H1 (cell line): ENCODE data around the gene GRB14. TPM values are rescaled to one million over a fixed set of nuclear protein-coding genes. Genes with fewer than 3 reads are reported as not detected.

Experiments used
- CTCF ChIA-PET: fragments of 300-600 bp; sonication (Branson Sonifier 250); formaldehyde crosslinking; loops from one replicate; lab custom pipeline; 2021; ENCODE audit not compliant: partially characterized antibody; lab: Charles Lee
- POLR2A ChIA-PET: fragments of 300-600 bp; sonication (Branson Sonifier 250); formaldehyde crosslinking; loops from one replicate; lab custom pipeline; 2021; ENCODE audit warnings: inconsistent platforms; ENCODE audit not compliant: partially characterized antibody; lab: Charles Lee
- DNase-seq, 2 experiments: peaks; one replicate each; pipeline versions ENCODE4 v3.0.0 to v3.0.0-alpha.2; 2010 to 2022; ENCODE audit warnings: low spot score in 2 of 2, low read depth in 1 of 2, mixed read lengths in 1 of 2
- FAIRE-seq: peaks from 2 replicates; lab custom pipeline; 2011; peaks lifted over from hg19 to GRCh38; lab: Jason Lieb, UNC
- H2AFZ ChIP-seq: 2 replicates; pipeline ENCODE4 v1.8.1; 2012; ENCODE audit warnings: low read length, inconsistent platforms
- H2AK5ac ChIP-seq: 2 replicates; pipeline ENCODE4 v1.6.1; 2013; ENCODE audit warnings: low read depth, low read length
- H2BK120ac ChIP-seq: replicated peaks from 2 replicates; pipeline ENCODE3; 2013; ENCODE audit warnings: low read depth, low read length, inconsistent platforms
- H2BK12ac ChIP-seq: 2 replicates; pipeline ENCODE4 v1.6.1; 2013; ENCODE audit warnings: low read depth, low read length
- H2BK15ac ChIP-seq: 2 replicates; pipeline ENCODE4 v1.6.1; 2013; ENCODE audit warnings: low read length
- H2BK20ac ChIP-seq: 2 replicates; pipeline ENCODE4 v1.6.1; 2013; ENCODE audit warnings: low read length
- H2BK5ac ChIP-seq: 2 replicates; pipeline ENCODE4 v1.6.1; 2013; ENCODE audit warnings: low read depth, low read length
- H3K14ac ChIP-seq: 2 replicates; pipeline ENCODE4 v1.6.1; 2013; ENCODE audit warnings: inconsistent platforms; ENCODE audit not compliant: insufficient read length
- H3K18ac ChIP-seq: 2 replicates; pipeline ENCODE4 v1.6.1; 2013; ENCODE audit warnings: low read length; ENCODE audit errors: extremely low read depth
- H3K23ac ChIP-seq: 2 replicates; pipeline ENCODE4 v1.6.1; 2013; ENCODE audit warnings: inconsistent platforms; ENCODE audit not compliant: insufficient read length
- H3K23me2 ChIP-seq: 2 replicates; pipeline ENCODE4 v1.6.1; 2013; ENCODE audit warnings: low read depth, low read length
- H3K27ac ChIP-seq: 2 replicates; pipeline ENCODE4 v1.6.1; 2011; ENCODE audit warnings: low read depth, low read length, inconsistent platforms
- H3K27me3 ChIP-seq, 4 experiments: replicated peaks in 1 of 4; 1 replicate in 1 of 4; 2 replicates in 3 of 4; pipeline versions ENCODE4 v1.6.1 to v1.8.1; 2011 to 2013; ENCODE audit warnings: low read length in 3 of 4, mild to moderate bottlenecking in 3 of 4, inconsistent platforms in 2 of 4, mixed read lengths in 2 of 4, moderate library complexity in 1 of 4; ENCODE audit not compliant: control insufficient read depth in 3 of 4, insufficient read depth in 3 of 4; ENCODE audit errors: extremely low read depth in 1 of 4
- H3K36me3 ChIP-seq, 4 experiments: 2 replicates each; pipeline versions ENCODE4 v1.6.1 to v1.8.1; 2011 to 2013; ENCODE audit warnings: mild to moderate bottlenecking in 4 of 4, low read length in 3 of 4, moderate library complexity in 2 of 4, control low read depth in 1 of 4, inconsistent platforms in 1 of 4; ENCODE audit not compliant: insufficient read depth in 4 of 4, control insufficient read depth in 2 of 4
- H3K4ac ChIP-seq: replicated peaks from 2 replicates; pipeline ENCODE3; 2013; ENCODE audit warnings: low read length, low read depth, mixed read lengths, inconsistent platforms; ENCODE audit not compliant: insufficient read length
- H3K4me1 ChIP-seq, 4 experiments: replicated peaks in 1 of 4; 1 replicate in 1 of 4; 2 replicates in 3 of 4; pipeline versions ENCODE4 v1.6.1 to v1.8.1; 2011 to 2013; ENCODE audit warnings: low read length in 3 of 4, inconsistent platforms in 2 of 4, mixed read lengths in 1 of 4; ENCODE audit not compliant: insufficient read depth in 4 of 4, control insufficient read depth in 3 of 4
- H3K4me2 ChIP-seq, 2 experiments: 2 replicates each; pipeline versions ENCODE4 v1.6.1 to v1.8.1; 2011 to 2013; ENCODE audit warnings: low read depth in 2 of 2, low read length in 2 of 2, control low read depth in 1 of 2, inconsistent platforms in 1 of 2, mild to moderate bottlenecking in 1 of 2; ENCODE audit not compliant: insufficient read depth in 1 of 2
- H3K4me3 ChIP-seq, 4 experiments: fragments of 200-600, 300-600 bp in 1 of 4; sonication (generic), shearing (Covaris generic), sonication (Bioruptor Twin) in 1 of 4; 2 replicates each; pipeline versions ENCODE4 v1.5.1 to v1.8.1; 2011 to 2016; ENCODE audit warnings: low read length in 4 of 4, low read depth in 3 of 4, control low read depth in 2 of 4, inconsistent platforms in 2 of 4, mild to moderate bottlenecking in 2 of 4, mixed read lengths in 1 of 4, moderate library complexity in 1 of 4; ENCODE audit not compliant: insufficient read depth in 2 of 4; ENCODE audit errors: extremely low read depth in 1 of 4
- H3K56ac ChIP-seq: replicated peaks from 2 replicates; pipeline ENCODE3; 2013; ENCODE audit warnings: low read depth, mild to moderate bottlenecking, mixed read lengths, low read length, inconsistent platforms; ENCODE audit not compliant: insufficient read length
- H3K79me1 ChIP-seq: 2 replicates; pipeline ENCODE4 v1.6.1; 2013; ENCODE audit warnings: low read depth, low read length, control low read depth
- H3K79me2 ChIP-seq, 2 experiments: 2 replicates each; pipeline versions ENCODE4 v1.6.1 to v1.8.1; 2012 to 2013; ENCODE audit warnings: low read length in 2 of 2, mild to moderate bottlenecking in 2 of 2, inconsistent platforms in 1 of 2; ENCODE audit not compliant: insufficient read depth in 2 of 2, control insufficient read depth in 1 of 2
- H3K9ac ChIP-seq, 4 experiments: replicated peaks in 1 of 4; 1 replicate in 1 of 4; 2 replicates in 3 of 4; pipeline versions ENCODE4 v1.6.1 to v1.8.1; 2011 to 2013; ENCODE audit warnings: low read depth in 3 of 4, low read length in 3 of 4, control low read depth in 2 of 4, mild to moderate bottlenecking in 2 of 4, moderate library complexity in 2 of 4, inconsistent platforms in 1 of 4; ENCODE audit errors: extremely low read depth in 1 of 4
- H3K9me3 ChIP-seq, 2 experiments: 2 replicates each; pipeline versions ENCODE4 v1.6.1 to v1.8.1; 2012 to 2013; ENCODE audit warnings: mild to moderate bottlenecking in 2 of 2, moderate library complexity in 2 of 2, control low read depth in 1 of 2, inconsistent platforms in 1 of 2, low read depth in 1 of 2, low read length in 1 of 2, mixed read lengths in 1 of 2; ENCODE audit not compliant: insufficient read depth in 2 of 2
- H4K20me1 ChIP-seq, 2 experiments: replicated peaks in 1 of 2; 2 replicates each; pipeline versions ENCODE3 to v1.8.1; 2011 to 2013; ENCODE audit warnings: inconsistent platforms in 2 of 2, low read length in 2 of 2, mild to moderate bottlenecking in 1 of 2; ENCODE audit not compliant: insufficient read depth in 2 of 2, control insufficient read depth in 1 of 2
- H4K5ac ChIP-seq: 2 replicates; pipeline ENCODE4 v1.6.1; 2013; ENCODE audit warnings: low read length, low read depth, mixed read lengths, inconsistent platforms; ENCODE audit not compliant: insufficient read length
- H4K8ac ChIP-seq: 2 replicates; pipeline ENCODE4 v1.8.0; 2013; ENCODE audit warnings: mild to moderate bottlenecking, moderate library complexity, low read length, inconsistent platforms; ENCODE audit not compliant: insufficient read depth; ENCODE audit errors: extremely low read depth
- H4K91ac ChIP-seq: replicated peaks from 2 replicates; pipeline ENCODE3; 2013; ENCODE audit warnings: low read length, mixed read lengths, inconsistent platforms; ENCODE audit not compliant: insufficient read length
- KDM5A ChIP-seq: fragments of 200-600 bp; IDR thresholded peaks from 2 replicates; pipeline ENCODE4 v1.7.1; 2012; ENCODE audit warnings: mild to moderate bottlenecking, low read length, inconsistent platforms, mixed read lengths
- WGBS, 2 experiments: shearing (Covaris generic) in 1 of 2; methylation state at CpG; one replicate each; pipeline versions ENCODE4 v1.1.6 to v1.1.7; 2013 to 2015; ENCODE audit warnings: low lambda C conversion rate in 2 of 2, mixed read lengths in 2 of 2, inconsistent platforms in 1 of 2, low coverage in 1 of 2, missing lambda C conversion rate in 1 of 2; ENCODE audit not compliant: insufficient replicate concordance in 2 of 2, insufficient coverage in 1 of 2, insufficient read length in 1 of 2; ENCODE audit errors: extremely low coverage in 1 of 2, missing lambda C conversion rate in 1 of 2; 5-methylcytosine and 5-hydroxymethylcytosine counted together
- polyA plus RNA-seq, 7 experiments: library from polyadenylated mRNA; depleted of rRNA in 3 of 7; stranded (reverse) in 5 of 7; unstranded in 2 of 7; fragments of >200 nt in 5 of 7; fragments of 200-250 nt in 2 of 7; gene quantifications; 1 replicate in 5 of 7; 2 replicates in 1 of 7; 4 replicates in 1 of 7; pipeline versions ENCODE4 v1.2.1 to v1.2.3, GENCODE V29; 2011 to 2013; ENCODE audit warnings: missing spikeins in 2 of 7, mixed read lengths in 2 of 7
- total RNA-seq: library from RNA; stranded (reverse); fragmentation: NEBNext Ultra II Directional; extraction: Animal tissue kit (Norgen Biotek cat#: 25700); gene quantifications from 2 replicates; pipeline ENCODE4 v1.2.1, GENCODE V29; 2021

Gene GRB14
- total and polyA plus RNA-seq, 2 of the 8 experiments (the other 6 are each of a cell fraction or from before 2014, with no cell fraction given), result 2.5 to 11.6 TPM

- Histone ChIP-seq H3K4me3 (no peak overlapping the region), H3K18ac (no peak overlapping the region), H2BK5ac (no peak overlapping the region), H4K8ac (no peak overlapping the region), H2BK15ac (no peak overlapping the region), H4K20me1 (no peaks in the 10 kb centered on the region), H4K5ac (no peak overlapping the region), H3K27ac (no peak overlapping the region), H2BK120ac (no peak overlapping the region), H3K4me2 (no peak overlapping the region), H3K9me3 (no peaks in the 10 kb centered on the region), H2AK5ac (no peak overlapping the region), H3K14ac (no peak overlapping the region), H3K23ac (no peak overlapping the region), H3K9ac (no peak overlapping the region), H3K4me1 (no peaks in the 10 kb centered on the region), H3K56ac (no peak overlapping the region), H3K23me2 (no peaks in the 10 kb centered on the region), H2BK12ac (no peak overlapping the region), H3K4ac (no peak overlapping the region), H3K79me1 (no peaks in the 10 kb centered on the region), H3K36me3 (no peaks in the 10 kb centered on the region), H2AFZ (no peak overlapping the region), H2BK20ac (no peak overlapping the region), H4K91ac (no peak overlapping the region), H3K27me3 (no peaks in the 10 kb centered on the region), H3K79me2 (no peaks in the 10 kb centered on the region)
- no peak for TF ChIP-seq KDM5A
- CTCF ChIA-PET, result interaction anchor here (1.1 to 2.0 kb wide), 3 partner anchors 9 to 46 kb away, joined by 3 to 9 read pairs (median 6); no protein-coding TSS in a partner anchor
- no peak for FAIRE-seq
- POLR2A ChIA-PET, result interaction anchor here (1.1 kb wide), 1 partner anchor 15 kb away, joined by 4 read pairs; the partner anchor contains the start of gene GRB14
- 76% methylated on average over 2 of the region's 2 CpGs; no CpG with 5 or more reads in 1 of the 2 experiments for WGBS, 2 experiments
- no peak for DNase-seq
Observed at GRCh38 chr2:164606557-164606956, 14.7 kb downstream of the GRB14 start.
